Heart right ventricle (tissue), 16 donors: ENCODE data around the gene SCRT2. TPM values are rescaled to one million over a fixed set of nuclear protein-coding genes. Genes with fewer than 3 reads are reported as not detected.

Experiments
- ATAC-seq, 8 donors: fragments of 200-7000 bp; cut with Tn5 transposase; one replicate each; pipeline ENCODE4 v1.9.1; 2020; ENCODE audit warnings: mild to moderate bottlenecking in 8 of 8, moderate library complexity in 8 of 8, moderate number of reproducible peaks in 1 of 8
- DNase-seq, 2 donors: peaks; one replicate each; pipeline ENCODE4 v3.0.0-alpha.2; 2020
- H3K27ac ChIP-seq, 10 donors: fragments of 200-600 bp; sonication (generic) in 2 of 10; one replicate each; pipeline versions ENCODE4 v1.5.0 to v1.8.0; 2020 to 2022; ENCODE audit warnings: mild to moderate bottlenecking in 3 of 10
- H3K27me3 ChIP-seq, 7 donors: fragments of 200-600 bp; one replicate each; pipeline ENCODE4 v1.8.0; 2021 to 2022; ENCODE audit warnings: mild to moderate bottlenecking in 2 of 7
- H3K36me3 ChIP-seq, 9 donors: fragments of 200-600 bp; sonication (generic) in 1 of 9; one replicate each; pipeline versions ENCODE4 v1.5.0 to v1.8.0; 2020 to 2022; ENCODE audit warnings: mild to moderate bottlenecking in 2 of 9
- H3K4me1 ChIP-seq, 9 donors: fragments of 200-600 bp; sonication (generic) in 1 of 9; one replicate each; pipeline versions ENCODE4 v1.5.0 to v1.8.0; 2020 to 2022; ENCODE audit warnings: mild to moderate bottlenecking in 4 of 9
- H3K4me3 ChIP-seq, 10 donors: fragments of 200-600 bp; sonication (generic) in 2 of 10; one replicate each; pipeline versions ENCODE4 v1.5.0 to v1.8.0; 2020 to 2022; ENCODE audit warnings: mild to moderate bottlenecking in 7 of 10, moderate library complexity in 2 of 10
- H3K9me3 ChIP-seq, 11 donors: fragments of 200-600 bp in 10 of 11; sonication (generic) in 2 of 11; one replicate each; pipeline versions ENCODE4 v1.5.0 to v1.8.0; 2013 to 2022; ENCODE audit warnings: mild to moderate bottlenecking in 2 of 11, control low read depth in 1 of 11, moderate library complexity in 1 of 11
- WGBS, 2 donors: extraction: QIAGEN DNeasy Blood & Tissue Kit; methylation state at CpG; one replicate each; pipeline ENCODE4 v1.1.7; 2013; ENCODE audit warnings: inconsistent platforms in 1 of 2; 5-methylcytosine and 5-hydroxymethylcytosine counted together
- intact Hi-C, 10 donors: fragments of 100-400 bp; cut with DNase I; formaldehyde crosslinking; loops; one replicate each; pipeline versions ENCODE4 v1.11.1 to v1.14.2; 2022
- polyA plus RNA-seq, 2 donors: library from polyadenylated mRNA; stranded (reverse); fragments of 200-250 nt; gene quantifications; one replicate each; pipeline ENCODE4 v1.2.3, GENCODE V29; 2013
- total RNA-seq, 10 donors: library from RNA; stranded (reverse); fragmentation: NEBNext Ultra II Directional in 3 of 10; extraction: Animal tissue kit (Norgen Biotek cat#: 25700) in 3 of 10; gene quantifications; one replicate each; pipeline versions ENCODE4 v1.2.1 to v1.2.4, GENCODE V29; 2021 to 2023
- TF ChIP-seq, protein P1 (sequence below), 9 donors: fragments of 200-600 bp; sonication (generic) in 2 of 9; IDR thresholded peaks; one replicate each; pipeline versions ENCODE4 v1.5.0 to v1.8.0; 2021 to 2022; ENCODE audit warnings: antibody characterized with exemption in 9 of 9, mild to moderate bottlenecking in 5 of 9, moderate library complexity in 1 of 9
- donor health status: Arrhythmogenic right ventricular cardiomyopathy.
- donor health status: ischemic (EF 13 %, LVEDD 7.1; RV severe dilation, severe dysfunction).
- donor health status: healthy with polysubstance abuse.
- donor health status: DM: no; HTN: yes; CAD: no.
- donor health status: DM: no; HTN: no; CAD: no.
- donor health status: ischemic (EF 25% LVEDD 6.9; RV normal size, moderate dysfunction).
- donor health status: ischemic (EF 25% LVEDD 5.7; RV mildly dilated, moderate dysfunction).
- donor health status: healthy.
- donor health status: DM: yes; HTN: yes; CAD: no.
- donor health status: Ischemic cardiomyopathy.
- donor health status: ischemic (EF 35%, LVEDD 5.7; RV mildly dilated, moderate dysfunction).
- donor health status: nonischemic (EF 11% LVEDD 7.7; RV severe dilation, severe dysfunction).
- donor health status: DM: yes; HTN: yes; CAD: no.
- donor health status: PGD.
- donor health status: ischemic (EF 29% LVEDD 5.4; RV normal size, mild dysfunction).
- donor health status: nonischemic (EF 23%, LVEDD 6.1; RV moderate dilation, normal function).

Gene SCRT2
- total and polyA plus RNA-seq, 12 donors = not detected

DNA sequence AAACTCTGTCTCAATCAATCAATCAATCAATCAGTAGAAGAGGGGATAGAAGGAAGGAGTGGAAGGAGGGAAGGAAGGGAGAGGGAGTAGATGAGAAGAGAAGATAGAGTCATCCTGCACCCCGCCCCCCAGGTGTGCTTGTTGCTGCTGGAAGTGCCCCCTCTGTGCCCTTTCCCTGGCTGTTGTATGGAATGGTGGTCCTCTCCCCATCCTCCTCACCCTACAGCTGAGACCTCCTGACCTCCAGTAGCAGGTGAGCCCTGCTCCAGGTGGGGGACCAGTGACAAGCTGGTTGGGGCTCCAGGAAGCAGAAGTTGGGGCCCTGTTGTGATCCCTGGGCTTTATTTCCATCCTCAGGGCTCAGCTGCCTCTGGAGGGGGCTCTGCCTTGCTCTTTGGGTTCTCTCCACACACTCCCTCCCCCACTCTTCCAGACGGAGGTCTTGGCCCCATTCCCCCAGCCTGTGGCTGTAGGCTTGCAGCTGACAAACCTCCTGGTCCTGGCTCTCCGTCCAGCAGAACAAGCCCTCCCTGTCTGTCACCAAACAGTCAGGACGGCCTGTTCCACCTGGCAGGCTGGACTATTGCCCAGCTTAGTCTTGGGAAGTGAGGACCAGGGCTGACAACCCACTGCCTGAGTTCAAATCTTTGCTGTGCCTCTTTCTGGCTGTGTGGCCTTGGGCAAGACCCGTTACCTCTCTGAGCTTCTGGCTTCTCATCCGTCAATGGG, 26.0 kb upstream of the SCRT2 start:
- Histone ChIP-seq H3K4me1 (peaks cover 0 to 23% (median 6%) of the 10 kb centered on the region in 9 donors), H3K36me3 (no peaks in the 10 kb centered on the region), H3K27ac (no peak overlapping the region), H3K4me3 (no peak overlapping the region), H3K9me3 (no peaks in the 10 kb centered on the region), H3K27me3 (peaks cover 0 to 8% (median 3%) of the 10 kb centered on the region in 7 donors)
- 50 to 57% methylated on average over 6 of the region's 6 CpGs for WGBS, 2 donors
- intact Hi-C loops = loop anchor here in 1 of 10 donors (5.0 kb wide), 1 partner anchor 34 kb away; no protein-coding TSS in a partner anchor
- DNase-seq (no peak), ATAC-seq (peak in 2 of 8 donors; percentile 9 to 44)
- TF ChIP-seq, protein P1, sequence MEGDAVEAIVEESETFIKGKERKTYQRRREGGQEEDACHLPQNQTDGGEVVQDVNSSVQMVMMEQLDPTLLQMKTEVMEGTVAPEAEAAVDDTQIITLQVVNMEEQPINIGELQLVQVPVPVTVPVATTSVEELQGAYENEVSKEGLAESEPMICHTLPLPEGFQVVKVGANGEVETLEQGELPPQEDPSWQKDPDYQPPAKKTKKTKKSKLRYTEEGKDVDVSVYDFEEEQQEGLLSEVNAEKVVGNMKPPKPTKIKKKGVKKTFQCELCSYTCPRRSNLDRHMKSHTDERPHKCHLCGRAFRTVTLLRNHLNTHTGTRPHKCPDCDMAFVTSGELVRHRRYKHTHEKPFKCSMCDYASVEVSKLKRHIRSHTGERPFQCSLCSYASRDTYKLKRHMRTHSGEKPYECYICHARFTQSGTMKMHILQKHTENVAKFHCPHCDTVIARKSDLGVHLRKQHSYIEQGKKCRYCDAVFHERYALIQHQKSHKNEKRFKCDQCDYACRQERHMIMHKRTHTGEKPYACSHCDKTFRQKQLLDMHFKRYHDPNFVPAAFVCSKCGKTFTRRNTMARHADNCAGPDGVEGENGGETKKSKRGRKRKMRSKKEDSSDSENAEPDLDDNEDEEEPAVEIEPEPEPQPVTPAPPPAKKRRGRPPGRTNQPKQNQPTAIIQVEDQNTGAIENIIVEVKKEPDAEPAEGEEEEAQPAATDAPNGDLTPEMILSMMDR (IDR thresholded peaks at IDR 0.05) = no peak

DNA sequence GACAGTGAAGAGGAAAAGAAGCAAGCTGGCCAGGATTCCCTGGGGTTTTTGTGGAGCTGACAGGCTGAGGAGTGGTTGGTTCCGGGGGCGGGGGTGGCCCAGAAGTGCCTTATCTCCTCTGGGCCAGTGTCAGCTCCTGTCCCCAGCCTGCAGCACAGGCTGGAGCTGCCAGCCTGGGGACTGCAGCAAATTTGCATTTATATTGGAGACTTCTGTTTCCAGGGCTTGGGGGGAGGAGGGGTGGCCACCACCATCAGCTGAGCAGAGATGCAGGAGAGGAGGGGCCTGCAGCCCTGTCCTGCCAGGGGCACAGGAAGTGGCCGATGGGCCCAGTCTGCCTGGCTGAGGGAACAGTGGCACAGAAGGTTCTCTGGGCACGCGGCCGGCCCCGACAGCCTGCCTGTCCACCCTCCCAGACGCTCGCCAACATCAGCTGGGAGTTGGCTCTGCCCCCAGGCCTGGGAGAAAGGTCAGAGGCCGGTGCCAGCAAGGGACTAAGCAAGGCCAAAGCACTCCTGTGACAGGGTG, 24.3 kb upstream of the SCRT2 start:
- TF ChIP-seq, protein P1 (IDR thresholded peaks at IDR 0.05) = no peak
- no peaks in the 10 kb centered on the region for H3K9me3 ChIP-seq
- 16 to 24% methylated on average over 10 of the region's 10 CpGs for WGBS, 2 donors
- H3K27me3 ChIP-seq = peaks cover 0 to 8% (median 0%) of the 10 kb centered on the region in 7 donors
- intact Hi-C loops = loop anchor here in 1 of 10 donors (5.0 kb wide), 1 partner anchor 33 kb away; no protein-coding TSS in a partner anchor
- peaks cover 0 to 23% (median 6%) of the 10 kb centered on the region in 9 donors for H3K4me1 ChIP-seq
- H3K27ac ChIP-seq = peak overlapping the region; percentile 12 to 82 (median 74)
- DNase-seq (peak; percentile 69 to 83), ATAC-seq (peak; percentile 85 to 97 (median 94))
- H3K36me3 ChIP-seq = no peaks in the 10 kb centered on the region
- H3K4me3 ChIP-seq = no peak overlapping the region

DNA sequence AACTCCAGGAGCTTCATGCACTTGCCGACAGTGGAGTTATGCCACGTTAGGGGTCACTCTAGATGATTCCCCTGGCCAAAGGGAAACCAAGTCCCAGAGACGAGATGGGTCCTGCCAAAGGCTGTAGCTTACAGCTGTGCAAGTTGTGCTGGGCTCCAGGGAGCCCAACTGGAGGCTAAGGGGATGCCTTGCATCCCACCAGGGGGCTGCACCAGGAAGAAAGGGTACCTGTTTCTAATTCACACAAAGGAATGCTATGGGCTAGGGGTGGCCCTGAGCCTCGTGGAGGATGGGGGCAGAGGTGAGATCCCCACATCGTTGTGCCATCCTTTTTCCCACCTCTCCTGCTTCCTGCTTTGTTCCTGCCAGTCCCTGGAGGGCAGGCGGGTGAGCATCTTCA, 23.7 kb upstream of the SCRT2 start:
- no peak for DNase-seq
- WGBS, 2 donors = 45% methylated on average over 6 of the region's 6 CpGs
- no peaks in the 10 kb centered on the region for H3K36me3 ChIP-seq
- TF ChIP-seq, protein P1 (IDR thresholded peaks at IDR 0.05) = no peak
- ATAC-seq = peak in 1 of 8 donors; percentile 5
- no peak overlapping the region for H3K4me3 ChIP-seq
- H3K9me3 ChIP-seq = no peaks in the 10 kb centered on the region
- intact Hi-C loops = no loop called here
- H3K27me3 ChIP-seq = peaks cover 0 to 8% (median 0%) of the 10 kb centered on the region in 7 donors
- H3K4me1 ChIP-seq = peaks cover 0 to 23% (median 6%) of the 10 kb centered on the region in 9 donors
- peak overlapping the region in 8 of 10 donors; percentile 9 to 82 (median 74) for H3K27ac ChIP-seq

DNA sequence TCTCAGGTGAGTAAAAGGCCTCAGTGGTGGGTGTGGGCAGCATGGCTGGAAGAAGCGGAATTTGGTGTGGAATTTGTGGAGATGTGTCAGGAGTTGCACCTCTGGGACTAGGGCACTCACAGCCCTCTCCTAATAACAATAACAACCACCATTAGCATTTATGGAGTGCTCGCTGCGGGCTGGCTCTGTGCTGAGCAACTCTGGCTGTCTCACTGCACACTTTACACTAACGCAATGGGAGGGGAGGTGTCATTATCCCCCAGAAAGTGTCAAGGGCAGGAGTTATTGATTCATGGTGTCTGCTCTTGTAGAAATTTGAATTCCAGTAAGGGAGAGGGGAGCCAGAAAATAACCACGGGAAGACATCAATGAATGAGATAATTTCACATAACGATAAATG, 22.7 kb upstream of the SCRT2 start:
- intact Hi-C loops = no loop called here
- peaks cover 0 to 23% (median 6%) of the 10 kb centered on the region in 9 donors for H3K4me1 ChIP-seq
- no peaks in the 10 kb centered on the region for H3K36me3 ChIP-seq
- H3K27me3 ChIP-seq = peaks cover 0 to 8% (median 0%) of the 10 kb centered on the region in 7 donors
- ATAC-seq = no peak
- TF ChIP-seq, protein P1 (IDR thresholded peaks at IDR 0.05) = no peak
- H3K4me3 ChIP-seq = no peak overlapping the region
- no peak for DNase-seq
- WGBS, 2 donors = 76 to 78% methylated on average over 6 of the region's 6 CpGs
- no peak overlapping the region for H3K27ac ChIP-seq
- H3K9me3 ChIP-seq = no peaks in the 10 kb centered on the region
